HL-60/S4 (cell line): ENCODE results near the gene PITPNB.

Experiments
- in situ Hi-C: fragments of 300-500 bp; cut with MboI; formaldehyde crosslinking; loops from 2 replicates; pipeline ENCODE4 v1.14.3; 2022; ENCODE audit warnings: low sequenced_read_pairs

The PITPNB gene

GRCh38 chr22:27919942-27920755, 1.1 kb upstream of the PITPNB start:
- in situ Hi-C loops: no loop called here

GRCh38 chr22:27918341-27919221, 475 bp downstream of the PITPNB start:
- in situ Hi-C loops: no loop called here

GRCh38 chr22:27915986-27916385, 3.1 kb downstream of the PITPNB start:
- in situ Hi-C loops: no loop called here

- in situ Hi-C loops: no loop called here
Observed at GRCh38 chr22:27913162-27913741, 5.8 kb downstream of the PITPNB start.

- in situ Hi-C loops: no loop called here
Observed at GRCh38 chr22:27912101-27912500, 7.0 kb downstream of the PITPNB start.

GRCh38 chr22:27911330-27911729, 7.7 kb downstream of the PITPNB start:
- in situ Hi-C loops: no loop called here

- in situ Hi-C loops: no loop called here
Observed at GRCh38 chr22:27906241-27906640, 12.8 kb downstream of the PITPNB start.

GRCh38 chr22:27905653-27906052, 13.4 kb downstream of the PITPNB start:
- in situ Hi-C loops: no loop called here

- in situ Hi-C loops: no loop called here
Observed at GRCh38 chr22:27903805-27904473, 15.1 kb downstream of the PITPNB start.

- in situ Hi-C loops: no loop called here
Observed at GRCh38 chr22:27900153-27900552, 18.9 kb downstream of the PITPNB start.

- in situ Hi-C loops: no loop called here
Observed at GRCh38 chr22:27896245-27896644, 22.8 kb downstream of the PITPNB start.

GRCh38 chr22:27895600-27895999, 23.5 kb downstream of the PITPNB start:
- in situ Hi-C loops: no loop called here

- in situ Hi-C loops: no loop called here
Observed at GRCh38 chr22:27892811-27893210, 26.2 kb downstream of the PITPNB start.

GRCh38 chr22:27892064-27892463, 27.0 kb downstream of the PITPNB start:
- in situ Hi-C loops: no loop called here

- in situ Hi-C loops: loop anchor here (5.0 kb wide), 1 partner anchor 119 kb away; no protein-coding TSS in a partner anchor
Observed at GRCh38 chr22:27888310-27888709, 30.7 kb downstream of the PITPNB start.

- in situ Hi-C loops: loop anchor here (5.0 kb wide), 1 partner anchor 121 kb away; no protein-coding TSS in a partner anchor
Observed at GRCh38 chr22:27886843-27887151, 32.3 kb downstream of the PITPNB start.

- in situ Hi-C loops: loop anchor here (5.0 kb wide), 1 partner anchor 121 kb away; no protein-coding TSS in a partner anchor
Observed at GRCh38 chr22:27885977-27886842, 32.8 kb downstream of the PITPNB start.

GRCh38 chr22:27883656-27884350, 35.3 kb downstream of the PITPNB start:
- in situ Hi-C loops: no loop called here

GRCh38 chr22:27882507-27883290, 36.4 kb downstream of the PITPNB start:
- in situ Hi-C loops: no loop called here
